HG03571 (cell line): Measurements from ENCODE around the gene RAD23A.
"Not testable (repeated sequence)": the region's sequence is repeated elsewhere in the genome, so short reads cannot be mapped to it uniquely, and the experiment has no call there.

Experiments
- ATAC-seq: cut with Tn5 transposase; IDR thresholded peaks from one replicate; pipeline ENCODE4 v1.9.1; 2021; ENCODE audit not compliant: unreplicated experiment

RAD23A gene

DNA sequence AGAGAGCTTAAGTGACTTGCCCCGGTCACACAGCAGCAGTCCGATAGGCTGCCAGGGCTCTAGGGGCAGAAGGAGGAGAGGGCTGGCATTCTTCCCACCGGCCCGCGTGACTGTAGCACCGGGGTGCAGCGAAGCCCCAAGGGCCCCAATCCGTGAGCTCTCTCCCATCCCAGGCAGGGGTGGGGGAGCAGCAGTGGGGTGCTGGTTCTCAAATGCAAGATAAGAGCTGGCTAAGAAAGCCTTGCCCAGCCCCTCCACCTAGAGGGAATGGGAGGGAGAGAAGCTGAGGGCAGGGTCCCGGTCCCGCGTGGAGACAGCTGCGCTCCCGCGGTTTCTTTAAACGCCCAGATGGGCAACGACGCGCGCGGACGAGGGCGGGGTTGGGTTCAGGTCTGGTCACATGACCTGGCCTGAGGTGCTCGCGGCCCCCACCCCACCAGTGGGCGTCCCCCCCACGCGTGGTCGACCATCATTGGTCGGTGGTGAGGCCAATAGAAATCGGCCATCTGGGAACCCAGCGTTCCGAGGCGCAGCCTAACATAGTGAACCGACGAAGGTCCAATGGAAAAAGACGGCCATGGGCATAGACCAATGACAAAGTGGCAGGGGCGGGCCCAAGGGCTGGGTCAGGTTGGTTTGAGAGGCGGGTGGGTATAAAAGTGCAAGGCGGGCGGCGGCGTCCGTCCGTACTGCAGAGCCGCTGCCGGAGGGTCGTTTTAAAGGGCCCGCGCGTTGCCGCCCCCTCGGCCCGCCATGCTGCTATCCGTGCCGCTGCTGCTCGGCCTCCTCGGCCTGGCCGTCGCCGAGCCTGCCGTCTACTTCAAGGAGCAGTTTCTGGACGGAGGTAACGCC, 7.5 kb upstream of the RAD23A start, which contains the start of gene CALR:
CALR (plus strand) TSS at position 683 of the 852 bp plus-strand sequence; CDS start at position 754, 71 bp downstream.
- peak; percentile 70 for ATAC-seq

DNA sequence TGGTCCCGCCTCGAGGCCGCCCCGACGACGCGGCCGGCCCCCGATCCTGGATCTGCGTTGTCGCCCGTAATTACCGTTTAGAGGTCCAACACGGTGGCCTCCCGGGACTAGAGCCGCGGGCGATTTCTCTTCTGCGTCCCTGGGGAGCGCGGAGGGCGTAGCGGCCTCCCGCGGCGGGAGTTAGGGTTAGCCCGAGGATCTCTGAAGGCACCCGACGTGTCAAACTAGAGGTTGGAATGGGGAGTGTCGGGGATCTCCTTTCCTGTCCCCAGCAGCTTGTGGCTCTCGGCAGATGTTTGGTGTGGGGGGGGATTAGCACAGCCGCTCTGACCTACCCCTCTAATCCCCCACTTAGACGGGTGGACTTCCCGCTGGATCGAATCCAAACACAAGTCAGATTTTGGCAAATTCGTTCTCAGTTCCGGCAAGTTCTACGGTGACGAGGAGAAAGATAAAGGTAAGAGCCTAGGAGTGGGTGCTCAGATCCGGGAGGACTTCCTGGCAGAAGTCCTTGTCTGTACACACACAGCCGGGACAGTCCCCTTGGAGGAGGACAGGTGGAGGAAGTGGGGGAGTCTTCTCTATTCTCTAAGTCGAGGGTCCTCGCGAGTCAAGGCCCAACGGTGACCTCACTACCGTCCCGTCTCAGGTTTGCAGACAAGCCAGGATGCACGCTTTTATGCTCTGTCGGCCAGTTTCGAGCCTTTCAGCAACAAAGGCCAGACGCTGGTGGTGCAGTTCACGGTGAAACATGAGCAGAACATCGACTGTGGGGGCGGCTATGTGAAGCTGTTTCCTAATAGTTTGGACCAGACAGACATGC, 6.7 kb upstream of the RAD23A start:
- ATAC-seq: no peak

DNA sequence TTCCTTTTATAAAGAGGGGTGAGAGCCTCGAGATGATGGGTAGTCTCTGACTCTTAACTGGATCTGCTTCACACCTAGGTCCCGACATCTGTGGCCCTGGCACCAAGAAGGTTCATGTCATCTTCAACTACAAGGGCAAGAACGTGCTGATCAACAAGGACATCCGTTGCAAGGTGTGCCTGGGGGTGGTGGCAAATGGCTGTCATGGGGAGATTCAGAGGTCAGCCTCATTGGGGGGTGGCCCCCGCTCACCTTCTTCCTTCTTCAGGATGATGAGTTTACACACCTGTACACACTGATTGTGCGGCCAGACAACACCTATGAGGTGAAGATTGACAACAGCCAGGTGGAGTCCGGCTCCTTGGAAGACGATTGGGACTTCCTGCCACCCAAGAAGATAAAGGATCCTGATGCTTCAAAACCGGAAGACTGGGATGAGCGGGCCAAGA, 5.7 kb upstream of the RAD23A start:
- no peak for ATAC-seq

DNA sequence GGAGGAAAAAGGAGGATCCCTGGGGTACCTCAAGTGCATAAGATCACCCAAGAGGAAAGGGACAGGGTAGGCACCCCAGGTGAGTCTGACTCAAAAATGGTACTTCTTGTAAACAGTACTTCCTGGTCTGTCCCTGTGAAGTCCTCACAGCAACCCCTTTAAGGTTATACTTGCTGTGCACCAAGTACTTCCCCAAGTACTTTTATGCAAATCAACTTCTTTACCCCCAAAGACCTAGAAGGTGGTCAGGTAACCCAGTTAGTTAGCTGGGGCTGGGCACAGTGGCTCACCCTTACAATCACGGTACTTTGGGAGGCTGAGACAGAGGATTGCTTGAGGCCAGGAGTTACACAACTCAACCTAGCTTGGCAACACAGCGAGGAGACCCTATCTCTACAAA, 4.8 kb upstream of the RAD23A start:
- no peak for ATAC-seq

DNA sequence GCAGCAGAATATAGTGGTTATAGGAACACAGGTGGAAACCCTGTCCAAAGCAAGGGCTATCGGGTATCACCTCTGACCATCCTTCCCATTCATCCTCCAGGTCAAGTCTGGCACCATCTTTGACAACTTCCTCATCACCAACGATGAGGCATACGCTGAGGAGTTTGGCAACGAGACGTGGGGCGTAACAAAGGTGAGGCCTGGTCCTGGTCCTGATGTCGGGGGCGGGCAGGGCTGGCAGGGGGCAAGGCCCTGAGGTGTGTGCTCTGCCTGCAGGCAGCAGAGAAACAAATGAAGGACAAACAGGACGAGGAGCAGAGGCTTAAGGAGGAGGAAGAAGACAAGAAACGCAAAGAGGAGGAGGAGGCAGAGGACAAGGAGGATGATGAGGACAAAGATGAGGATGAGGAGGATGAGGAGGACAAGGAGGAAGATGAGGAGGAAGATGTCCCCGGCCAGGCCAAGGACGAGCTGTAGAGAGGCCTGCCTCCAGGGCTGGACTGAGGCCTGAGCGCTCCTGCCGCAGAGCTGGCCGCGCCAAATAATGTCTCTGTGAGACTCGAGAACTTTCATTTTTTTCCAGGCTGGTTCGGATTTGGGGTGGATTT, 2.1 kb upstream of the RAD23A start:
- ATAC-seq: no peak

DNA sequence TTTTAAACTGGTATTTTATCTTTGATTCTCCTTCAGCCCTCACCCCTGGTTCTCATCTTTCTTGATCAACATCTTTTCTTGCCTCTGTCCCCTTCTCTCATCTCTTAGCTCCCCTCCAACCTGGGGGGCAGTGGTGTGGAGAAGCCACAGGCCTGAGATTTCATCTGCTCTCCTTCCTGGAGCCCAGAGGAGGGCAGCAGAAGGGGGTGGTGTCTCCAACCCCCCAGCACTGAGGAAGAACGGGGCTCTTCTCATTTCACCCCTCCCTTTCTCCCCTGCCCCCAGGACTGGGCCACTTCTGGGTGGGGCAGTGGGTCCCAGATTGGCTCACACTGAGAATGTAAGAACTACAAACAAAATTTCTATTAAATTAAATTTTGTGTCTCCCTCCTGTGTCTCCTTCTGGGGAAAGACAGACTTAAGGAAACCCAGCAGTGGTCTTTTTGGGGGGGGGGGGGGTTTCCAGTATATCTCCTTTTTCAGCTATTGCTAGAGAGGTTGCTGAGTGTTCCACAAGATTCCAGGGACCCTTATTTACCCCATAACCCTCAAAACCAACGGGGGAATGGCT, 1.5 kb upstream of the RAD23A start:
- ATAC-seq: no peak

DNA sequence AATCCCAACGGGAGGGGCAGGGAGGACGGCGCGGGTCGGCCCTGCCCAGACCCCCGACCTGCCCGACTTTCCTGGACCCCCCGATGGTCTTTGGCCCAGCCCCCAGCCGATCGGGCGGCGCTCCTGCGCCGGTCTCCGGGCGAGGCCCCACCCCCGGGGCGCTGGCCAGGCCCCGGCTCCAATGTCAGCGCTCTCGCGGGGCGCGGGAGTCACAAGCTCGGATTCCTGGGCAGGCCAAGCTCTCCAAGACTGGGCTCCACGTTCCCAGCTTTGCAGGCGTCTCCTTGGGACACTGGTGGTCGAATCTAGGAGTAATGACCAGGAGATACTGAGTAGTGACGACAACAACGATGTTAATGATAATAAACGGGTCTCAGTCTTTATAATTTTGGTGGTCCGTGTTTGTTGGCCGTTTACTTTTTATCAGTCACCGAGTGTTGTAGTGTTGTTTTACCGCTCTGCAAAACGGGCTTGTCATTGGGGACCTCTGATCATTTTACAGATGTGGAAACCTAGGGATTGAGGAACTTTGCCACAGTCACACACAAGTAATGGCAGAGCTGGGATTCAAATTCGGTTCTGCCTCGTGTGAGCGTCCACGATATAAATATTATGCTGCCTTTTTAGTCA, 545 bp downstream of the RAD23A start:
- ATAC-seq: peak; percentile 31

DNA sequence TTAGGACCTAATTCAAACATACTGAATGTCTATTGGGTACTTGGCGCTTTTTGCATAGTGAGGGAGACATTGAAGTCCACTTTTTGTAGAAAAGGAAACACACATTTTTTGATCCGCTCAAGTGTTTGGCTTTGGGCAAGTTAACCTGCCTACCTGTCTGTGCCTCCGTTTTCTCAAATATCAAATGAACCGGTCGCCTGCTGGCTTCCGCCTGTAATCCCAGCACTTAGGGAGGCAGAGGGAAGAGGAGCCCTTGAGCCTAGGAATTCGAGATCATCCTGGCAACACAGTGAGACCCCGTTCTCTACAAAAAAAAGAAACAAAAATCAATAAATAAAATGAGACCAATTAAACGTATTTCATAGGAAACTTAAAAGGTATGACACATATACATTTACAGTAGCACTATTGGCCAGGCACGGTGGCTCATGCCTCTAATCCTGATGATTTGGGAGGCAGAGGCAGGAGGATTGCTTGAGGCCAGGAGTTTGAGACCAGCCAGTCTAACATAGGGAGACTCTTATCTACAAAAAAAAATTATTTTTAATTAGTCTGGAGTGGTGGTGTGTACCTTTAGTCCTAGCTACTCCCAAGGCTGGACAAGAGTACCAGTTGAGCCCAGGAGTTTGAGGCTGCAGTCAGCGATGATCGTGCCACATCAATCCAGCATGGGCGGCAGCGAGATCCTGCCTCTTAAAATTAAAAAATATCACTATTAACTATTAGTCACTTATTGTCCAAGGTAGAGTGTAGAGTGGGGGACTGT, 1.3 kb downstream of the RAD23A start:
- ATAC-seq: no peak

DNA sequence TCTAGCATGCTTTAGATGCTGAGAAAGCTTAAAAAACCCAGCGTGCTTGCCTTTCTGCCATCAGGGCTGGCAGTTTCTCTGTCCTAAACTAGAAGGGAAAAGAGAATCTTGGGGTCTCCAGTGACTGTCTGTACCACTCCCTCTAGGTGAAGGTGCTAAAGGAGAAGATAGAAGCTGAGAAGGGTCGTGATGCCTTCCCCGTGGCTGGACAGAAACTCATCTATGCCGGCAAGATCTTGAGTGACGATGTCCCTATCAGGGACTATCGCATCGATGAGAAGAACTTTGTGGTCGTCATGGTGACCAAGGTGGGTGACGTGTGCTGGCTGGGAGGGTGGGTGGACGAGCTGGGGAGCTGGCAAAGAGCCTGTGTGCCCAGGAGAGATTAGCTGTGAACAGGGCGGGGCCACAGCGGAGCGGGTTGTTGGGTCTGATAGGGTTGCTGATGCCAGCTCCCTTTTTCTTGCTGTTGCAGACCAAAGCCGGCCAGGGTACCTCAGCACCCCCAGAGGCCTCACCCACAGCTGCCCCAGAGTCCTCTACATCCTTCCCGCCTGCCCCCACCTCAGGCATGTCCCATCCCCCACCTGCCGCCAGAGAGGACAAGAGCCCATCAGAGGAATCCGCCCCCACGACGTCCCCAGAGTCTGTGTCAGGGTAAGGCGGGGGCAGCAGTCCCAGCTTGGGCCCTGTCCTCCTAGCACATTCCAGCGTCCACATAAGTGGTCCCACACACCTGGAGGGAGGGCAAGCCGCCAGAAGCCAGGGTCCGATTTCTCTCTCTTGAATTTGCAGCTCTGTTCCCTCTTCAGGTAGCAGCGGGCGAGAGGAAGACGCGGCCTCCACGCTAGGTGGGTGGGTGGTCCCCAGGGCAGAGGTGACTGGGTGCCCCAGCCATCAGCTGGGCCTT, 2.3 kb downstream of the RAD23A start:
- ATAC-seq: no peak

DNA sequence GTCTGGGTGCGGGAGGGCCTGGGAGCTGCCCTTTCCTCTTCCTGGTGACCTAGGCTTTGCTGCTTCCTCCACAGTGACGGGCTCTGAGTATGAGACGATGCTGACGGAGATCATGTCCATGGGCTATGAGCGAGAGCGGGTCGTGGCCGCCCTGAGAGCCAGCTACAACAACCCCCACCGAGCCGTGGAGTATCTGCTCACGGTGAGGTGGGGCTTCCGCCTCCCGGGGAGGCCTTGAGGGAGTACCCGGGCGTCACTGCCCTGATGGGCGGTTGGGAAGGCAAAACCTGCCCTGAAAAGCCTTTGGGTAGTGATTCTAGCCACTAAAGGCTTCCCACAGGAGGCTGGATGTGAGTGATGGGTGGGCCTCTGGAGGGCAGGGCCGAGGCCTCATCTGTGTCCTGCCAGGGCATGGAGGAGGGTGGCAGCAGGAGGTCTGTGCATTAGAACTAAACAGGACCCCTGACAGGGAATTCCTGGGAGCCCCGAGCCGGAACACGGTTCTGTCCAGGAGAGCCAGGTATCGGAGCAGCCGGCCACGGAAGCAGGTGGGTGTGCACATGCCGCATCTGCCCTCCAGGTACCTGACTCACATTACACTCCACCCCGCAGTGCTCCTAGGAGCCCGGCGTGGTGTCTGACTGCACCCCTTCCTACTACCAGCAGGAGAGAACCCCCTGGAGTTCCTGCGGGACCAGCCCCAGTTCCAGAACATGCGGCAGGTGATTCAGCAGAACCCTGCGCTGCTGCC, 3.1 kb downstream of the RAD23A start:
- no peak for ATAC-seq

DNA sequence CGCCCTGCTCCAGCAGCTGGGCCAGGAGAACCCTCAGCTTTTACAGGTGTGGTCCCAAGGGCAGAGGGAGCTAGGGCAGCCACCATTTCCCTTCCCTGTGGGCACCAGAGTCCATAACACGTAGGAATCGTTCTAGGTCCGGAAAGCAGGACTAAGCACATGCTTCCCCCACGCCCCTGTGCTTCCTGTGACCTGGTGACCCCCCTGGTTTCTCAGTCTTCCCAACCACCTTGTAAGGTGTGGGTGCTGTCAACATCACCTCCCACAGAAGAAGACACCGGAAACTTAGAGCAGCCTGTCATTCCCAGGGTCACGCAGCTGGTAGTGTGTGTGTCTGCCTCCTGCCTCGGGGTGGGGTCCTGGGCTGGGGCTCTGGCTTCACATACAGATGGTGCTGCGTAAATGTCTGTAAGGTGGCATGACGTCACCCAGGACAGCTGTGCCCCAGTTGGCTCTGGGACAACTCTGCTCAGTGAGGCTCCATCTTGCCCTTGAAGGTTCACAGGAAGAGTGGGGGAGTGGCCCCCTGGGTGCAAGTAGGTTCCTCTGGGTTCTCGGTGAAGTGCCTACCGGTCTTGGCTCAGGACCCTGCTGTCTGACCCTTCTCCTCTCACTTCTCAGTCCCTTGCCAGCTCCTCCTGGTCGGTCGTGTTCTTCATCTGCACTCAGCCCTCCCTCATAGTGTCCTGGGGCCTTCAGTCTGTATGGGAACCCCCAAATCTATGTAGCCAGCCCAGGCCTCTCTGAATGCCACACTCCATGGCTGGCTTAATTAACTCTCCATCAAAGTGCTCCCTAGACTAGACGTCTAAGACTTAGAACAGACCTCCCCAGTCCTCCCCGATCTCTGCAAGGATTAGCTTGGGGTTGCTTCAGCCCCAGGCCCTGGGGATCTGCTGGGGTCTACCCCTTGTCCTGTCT, 4.0 kb downstream of the RAD23A start:
- ATAC-seq: no peak

DNA sequence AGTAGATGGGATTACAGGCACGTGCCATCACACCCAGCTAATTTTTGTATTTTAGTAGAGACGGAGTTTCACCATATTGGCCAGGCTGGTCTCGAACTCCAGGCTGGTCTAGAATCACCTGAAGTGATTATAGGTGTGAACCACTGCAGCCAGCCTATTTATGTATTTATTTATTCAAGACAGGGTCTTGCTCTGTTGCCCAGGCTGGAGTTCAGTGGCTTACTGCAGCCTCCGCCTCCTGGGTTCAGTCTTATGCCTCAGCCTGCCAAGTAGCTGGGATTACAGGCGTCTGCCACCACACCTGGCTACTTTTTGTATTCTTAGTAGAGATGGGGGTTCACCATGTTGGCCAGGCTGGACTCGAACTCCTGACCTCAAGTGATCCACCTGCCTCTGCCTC, 6.4 kb downstream of the RAD23A start:
- not testable (repeated sequence) for ATAC-seq

DNA sequence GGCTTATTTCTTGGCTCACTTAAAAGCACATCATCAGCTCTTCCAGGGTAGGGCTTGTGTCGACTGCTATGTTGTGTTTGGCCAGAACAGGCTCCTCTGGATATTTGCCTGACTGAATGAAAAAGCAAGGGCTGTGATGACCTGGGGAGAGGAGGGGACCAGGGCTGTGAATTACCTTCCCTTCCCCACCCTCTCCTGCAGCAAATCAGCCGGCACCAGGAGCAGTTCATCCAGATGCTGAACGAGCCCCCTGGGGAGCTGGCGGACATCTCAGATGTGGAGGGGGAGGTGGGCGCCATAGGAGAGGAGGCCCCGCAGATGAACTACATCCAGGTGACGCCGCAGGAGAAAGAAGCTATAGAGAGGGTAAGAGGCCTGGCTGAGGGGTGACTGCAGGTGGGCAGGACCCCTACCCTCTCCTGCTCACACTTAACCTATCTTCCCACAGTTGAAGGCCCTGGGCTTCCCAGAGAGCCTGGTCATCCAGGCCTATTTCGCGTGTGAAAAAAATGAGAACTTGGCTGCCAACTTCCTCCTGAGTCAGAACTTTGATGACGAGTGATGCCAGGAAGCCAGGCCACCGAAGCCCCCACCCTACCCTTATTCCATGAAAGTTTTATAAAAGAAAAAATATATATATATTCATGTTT, 7.0 kb downstream of the RAD23A start:
- ATAC-seq: no peak

DNA sequence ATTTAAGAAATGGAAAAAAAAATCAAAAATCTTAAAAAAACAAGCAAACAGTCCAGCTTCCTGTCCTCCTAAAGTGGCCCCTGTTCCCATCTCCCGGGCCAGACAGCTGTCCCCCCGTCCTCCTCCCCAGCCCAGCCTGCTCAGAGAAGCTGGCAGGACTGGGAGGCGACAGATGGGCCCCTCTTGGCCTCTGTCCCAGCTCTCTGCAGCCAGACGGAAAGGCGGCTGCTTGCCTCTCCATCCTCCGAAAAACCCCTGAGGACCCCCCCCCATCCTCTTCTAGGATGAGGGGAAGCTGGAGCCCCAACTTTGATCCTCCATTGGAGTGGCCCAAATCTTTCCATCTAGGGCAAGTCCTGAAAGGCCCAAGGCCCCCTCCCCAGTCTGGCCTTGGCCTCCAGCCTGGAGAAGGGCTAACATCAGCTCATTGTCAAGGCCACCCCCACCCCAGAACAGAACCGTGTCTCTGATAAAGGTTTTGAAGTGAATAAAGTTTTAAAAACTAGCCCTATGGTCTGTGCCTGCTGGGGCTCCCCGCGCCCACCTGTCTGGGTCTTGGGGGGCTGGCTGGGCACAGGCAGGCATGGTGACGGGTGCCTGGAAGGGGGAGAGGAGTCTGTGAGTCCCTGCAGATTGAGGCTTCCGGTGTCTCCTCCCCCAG, 7.6 kb downstream of the RAD23A start:
- ATAC-seq: no peak

DNA sequence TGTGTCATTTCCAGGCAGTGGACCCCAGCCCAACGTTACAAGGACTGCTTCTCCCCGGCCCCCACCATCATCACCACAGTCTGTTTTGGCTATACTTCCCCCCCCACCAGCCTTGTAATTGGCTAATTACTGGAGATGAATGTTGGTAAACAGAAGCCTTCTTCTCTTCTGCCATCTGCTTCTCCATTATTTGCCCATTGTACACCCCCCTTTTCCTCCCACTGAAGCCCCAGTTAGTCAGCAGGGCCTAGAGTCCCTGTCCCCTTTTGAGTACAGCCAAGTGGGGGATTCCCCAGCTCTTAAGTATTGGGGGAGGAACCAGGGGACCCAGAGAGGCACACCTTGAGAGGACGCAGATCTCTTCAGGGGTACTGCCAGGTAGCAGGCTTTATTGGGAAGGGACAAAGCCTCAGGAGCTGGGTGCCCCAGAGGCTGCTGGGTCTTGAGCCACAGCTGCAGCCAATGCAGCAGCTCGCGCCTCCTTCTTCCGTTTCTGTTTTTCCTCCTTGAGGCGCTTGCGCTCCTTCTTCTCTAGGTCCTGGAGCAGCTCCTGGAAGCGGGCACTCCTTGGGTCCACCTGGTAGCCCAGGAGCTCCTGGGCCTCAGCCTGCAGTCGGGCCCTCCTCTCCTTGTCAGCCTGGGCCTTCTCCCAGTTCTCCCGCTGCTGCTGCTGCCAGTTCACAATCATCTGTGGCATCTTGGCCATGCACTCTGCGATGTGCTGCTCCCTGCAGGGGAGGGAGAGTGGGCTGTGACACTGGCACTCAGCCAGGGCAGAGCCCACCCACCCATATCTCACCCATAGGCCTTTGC, 8.3 kb downstream of the RAD23A start:
- no peak for ATAC-seq
